ENCODE measurements around the gene TMEM147.

Gene TMEM147

GRCh38 chr19:35498984-35499527 is 46.4 kb upstream of the TMEM147 start:
- ChIA-PET POLR2A (no interaction called here), CTCF (no interaction called here)
- Histone ChIP-seq H3K36me3 (ENCODE audit: control insufficient read depth in 2 of 2, insufficient read depth in 1 of 2, low read length in 2 of 2) (peaks cover 4 to 34% of the 10 kb centered on the region in 2 experiments), H3K9me3 (ENCODE audit: control insufficient read depth, insufficient read depth, low read depth, low read length) (no peaks in the 10 kb centered on the region), H3K27ac (ENCODE audit: extremely low read depth, low read depth, low read length) (no peak overlapping the region), H3K4me3 (ENCODE audit: low read depth, low read length) (no peak overlapping the region), H3K4me1 (ENCODE audit: control insufficient read depth, insufficient read depth, low read length) (peaks cover 3% of the 10 kb centered on the region; the same call in 1 of the 2 replicates)
- TF ChIP-seq ZNF768 (tag by site-specific recombination; IDR thresholded peaks at IDR 0.05) (no peak), ZNF830 (tag by site-specific recombination; IDR thresholded peaks at IDR 0.05; ENCODE audit: low read depth) (no peak), KLF7 (tag by site-specific recombination; IDR thresholded peaks at IDR 0.05; ENCODE audit: borderline replicate concordance) (no peak), PRDM6 (tag by site-specific recombination; IDR thresholded peaks at IDR 0.05) (no peak), EGR2 (tag by site-specific recombination; IDR thresholded peaks at IDR 0.05; ENCODE audit: low read depth) (no peak), ZNF692 (tag by site-specific recombination; IDR thresholded peaks at IDR 0.05) (no peak), ZNF274 (IDR thresholded peaks at IDR 0.05; ENCODE audit: low read length) (no peak), ZNF274 (tag by site-specific recombination; IDR thresholded peaks at IDR 0.05; ENCODE audit: borderline replicate concordance) (no peak), ZSCAN23 (tag by site-specific recombination; IDR thresholded peaks at IDR 0.05) (no peak), GLIS1 (tag by site-specific recombination; IDR thresholded peaks at IDR 0.05) (no peak), SCRT2 (tag by site-specific recombination; IDR thresholded peaks at IDR 0.05) (no peak), ZNF169 (tag by site-specific recombination; IDR thresholded peaks at IDR 0.05) (no peak), ZNF214 (tag by site-specific recombination; IDR thresholded peaks at IDR 0.05; ENCODE audit: borderline replicate concordance) (no peak), ZNF302 (tag by site-specific recombination; IDR thresholded peaks at IDR 0.05; ENCODE audit: low read depth) (no peak), ZNF580 (tag by site-specific recombination; IDR thresholded peaks at IDR 0.05) (no peak), ZNF501 (tag by site-specific recombination; IDR thresholded peaks at IDR 0.05) (no peak), ZNF707 (tag by site-specific recombination; IDR thresholded peaks at IDR 0.05) (no peak), ZNF16 (tag by site-specific recombination; IDR thresholded peaks at IDR 0.05; ENCODE audit: low read depth) (no peak), ZNF394 (tag by site-specific recombination; IDR thresholded peaks at IDR 0.05; ENCODE audit: borderline replicate concordance) (no peak)

- Histone ChIP-seq H3K36me3 (ENCODE audit: control insufficient read depth in 2 of 2, insufficient read depth in 1 of 2, low read length in 2 of 2) (peaks cover 9 to 49% of the 10 kb centered on the region in 2 experiments), H3K27ac (ENCODE audit: extremely low read depth, low read depth, low read length) (no peak overlapping the region), H3K4me1 (ENCODE audit: control insufficient read depth, insufficient read depth, low read length) (peaks cover 3% of the 10 kb centered on the region; the same call in 1 of the 2 replicates), H3K4me3 (ENCODE audit: low read depth, low read length) (no peak overlapping the region), H3K9me3 (ENCODE audit: control insufficient read depth, insufficient read depth, low read depth, low read length) (no peaks in the 10 kb centered on the region)
- CTCF ChIA-PET = interaction anchor here (0.7 to 1.7 kb wide), 4 partner anchors 8 to 148 kb away, joined by 3 to 9 read pairs (median 6); no protein-coding TSS in a partner anchor
- POLR2A ChIA-PET = interaction anchor here (1.1 kb wide), 1 partner anchor 8 kb away, joined by 3 read pairs; no protein-coding TSS in a partner anchor
- no peak for TF ChIP-seq SCRT1 (tag by site-specific recombination; IDR thresholded peaks at IDR 0.05; ENCODE audit: borderline replicate concordance)
- no peak for TF ChIP-seq ZNF501 (tag by site-specific recombination; IDR thresholded peaks at IDR 0.05)
- TF ChIP-seq ZSCAN23 (tag by site-specific recombination; IDR thresholded peaks at IDR 0.05) = no peak
- TF ChIP-seq ZNF830 (tag by site-specific recombination; IDR thresholded peaks at IDR 0.05; ENCODE audit: low read depth) = no peak
- TF ChIP-seq SP2 (tag by site-specific recombination; IDR thresholded peaks at IDR 0.05) = no peak
- no peak for TF ChIP-seq ZNF571 (tag by site-specific recombination; IDR thresholded peaks at IDR 0.05)
- TF ChIP-seq ZNF518A (tag by site-specific recombination; conservative IDR thresholded peaks at IDR 0.05; ENCODE audit: low read depth) = no peak
- TF ChIP-seq ZNF510 (tag by site-specific recombination; IDR thresholded peaks at IDR 0.05; ENCODE audit: insufficient replicate concordance) = no peak
- no peak for TF ChIP-seq ZNF521 (tag by site-specific recombination; IDR thresholded peaks at IDR 0.05)
- no peak for TF ChIP-seq ZFHX2 (tag by site-specific recombination; conservative IDR thresholded peaks at IDR 0.05)
Measured at GRCh38 chr19:35500611-35501010, 44.8 kb upstream of the TMEM147 start.

All from HEK293 (cell line).